BLaER1 (cell line): ENCODE results near the gene TC2N.

Experiments
- H3K27ac ChIP-seq: shearing (Covaris generic); formaldehyde crosslinking; 2 replicates; pipeline ENCODE4 v1.8.1; 2022
- H3K27me3 ChIP-seq: shearing (Covaris generic); formaldehyde crosslinking; 2 replicates; pipeline ENCODE4 v1.8.1; 2022
- H3K36me3 ChIP-seq: shearing (Covaris generic); formaldehyde crosslinking; 2 replicates; pipeline ENCODE4 v1.8.1; 2022
- H3K4me1 ChIP-seq: shearing (Covaris generic); formaldehyde crosslinking; 2 replicates; pipeline ENCODE4 v1.8.1; 2022
- H3K4me2 ChIP-seq: shearing (Covaris generic); formaldehyde crosslinking; 2 replicates; pipeline ENCODE4 v1.8.1; 2022
- H3K4me3 ChIP-seq: shearing (Covaris generic); formaldehyde crosslinking; 2 replicates; pipeline ENCODE4 v1.8.1; 2022
- H3K9ac ChIP-seq: shearing (Covaris generic); formaldehyde crosslinking; 2 replicates; pipeline ENCODE4 v1.8.1; 2022
- H3K9me3 ChIP-seq: shearing (Covaris generic); formaldehyde crosslinking; 2 replicates; pipeline ENCODE4 v1.8.1; 2022
- H4K20me1 ChIP-seq: shearing (Covaris generic); formaldehyde crosslinking; 2 replicates; pipeline ENCODE4 v1.8.1; 2022
- Cebpa-rat ChIP-seq: shearing (Covaris generic); IDR thresholded peaks from 2 replicates; pipeline ENCODE4 v1.8.1; 2022

The TC2N gene

GRCh38 chr14:91891101-91891500, 23.8 kb upstream of the TC2N start:
- H4K20me1 ChIP-seq, result no peaks in the 10 kb centered on the region
- no peak overlapping the region for H3K4me2 ChIP-seq
- no peak overlapping the region for H3K4me3 ChIP-seq
- H3K27me3 ChIP-seq, result no peaks in the 10 kb centered on the region
- TF ChIP-seq Cebpa-rat, result no peak
- H3K9ac ChIP-seq, result no peak overlapping the region
- no peak overlapping the region for H3K27ac ChIP-seq
- H3K36me3 ChIP-seq, result no peaks in the 10 kb centered on the region
- no peaks in the 10 kb centered on the region for H3K9me3 ChIP-seq
- no peaks in the 10 kb centered on the region for H3K4me1 ChIP-seq

GRCh38 chr14:91890291-91890749, 23.0 kb upstream of the TC2N start:
- Histone ChIP-seq H3K9me3 (no peaks in the 10 kb centered on the region), H3K9ac (no peak overlapping the region), H3K4me3 (no peak overlapping the region), H3K27me3 (no peaks in the 10 kb centered on the region), H3K27ac (no peak overlapping the region), H3K4me2 (no peak overlapping the region), H3K36me3 (no peaks in the 10 kb centered on the region), H3K4me1 (no peaks in the 10 kb centered on the region), H4K20me1 (no peaks in the 10 kb centered on the region)
- no peak for TF ChIP-seq Cebpa-rat

- no peaks in the 10 kb centered on the region for H3K27me3 ChIP-seq
- no peaks in the 10 kb centered on the region for H3K9me3 ChIP-seq
- H3K36me3 ChIP-seq, result no peaks in the 10 kb centered on the region
- no peak overlapping the region for H3K4me2 ChIP-seq
- no peak for TF ChIP-seq Cebpa-rat
- no peaks in the 10 kb centered on the region for H4K20me1 ChIP-seq
- H3K9ac ChIP-seq, result no peak overlapping the region
- no peak overlapping the region for H3K4me3 ChIP-seq
- no peak overlapping the region for H3K27ac ChIP-seq
- no peaks in the 10 kb centered on the region for H3K4me1 ChIP-seq
These were observed 22.3 kb upstream of the TC2N start for GRCh38 chr14:91889477-91890211.

GRCh38 chr14:91888641-91889476, 21.5 kb upstream of the TC2N start:
- Histone ChIP-seq H3K9ac (no peak overlapping the region), H3K27me3 (no peaks in the 10 kb centered on the region), H3K27ac (no peak overlapping the region), H3K36me3 (no peaks in the 10 kb centered on the region), H3K4me3 (no peak overlapping the region), H3K4me1 (no peaks in the 10 kb centered on the region), H4K20me1 (no peaks in the 10 kb centered on the region), H3K9me3 (no peaks in the 10 kb centered on the region), H3K4me2 (no peak overlapping the region)
- TF ChIP-seq Cebpa-rat, result no peak

GRCh38 chr14:91886961-91887360, 19.6 kb upstream of the TC2N start:
- Histone ChIP-seq H3K9ac (no peak overlapping the region), H3K27me3 (no peaks in the 10 kb centered on the region), H3K36me3 (no peaks in the 10 kb centered on the region), H3K4me1 (no peaks in the 10 kb centered on the region), H4K20me1 (no peaks in the 10 kb centered on the region), H3K4me3 (no peak overlapping the region), H3K9me3 (no peaks in the 10 kb centered on the region), H3K27ac (no peak overlapping the region), H3K4me2 (no peak overlapping the region)
- no peak for TF ChIP-seq Cebpa-rat

- Histone ChIP-seq H3K27ac (no peak overlapping the region), H3K27me3 (no peaks in the 10 kb centered on the region), H3K9me3 (no peaks in the 10 kb centered on the region), H3K4me2 (no peak overlapping the region), H3K4me3 (no peak overlapping the region), H3K36me3 (no peaks in the 10 kb centered on the region), H3K4me1 (no peaks in the 10 kb centered on the region), H4K20me1 (no peaks in the 10 kb centered on the region), H3K9ac (no peak overlapping the region)
- no peak for TF ChIP-seq Cebpa-rat
These were observed 18.5 kb upstream of the TC2N start for GRCh38 chr14:91885839-91886238.

GRCh38 chr14:91885113-91885712, 17.9 kb upstream of the TC2N start:
- no peak for TF ChIP-seq Cebpa-rat
- no peaks in the 10 kb centered on the region for H3K9me3 ChIP-seq
- H3K27me3 ChIP-seq, result no peaks in the 10 kb centered on the region
- no peak overlapping the region for H3K27ac ChIP-seq
- H3K4me1 ChIP-seq, result no peaks in the 10 kb centered on the region
- H4K20me1 ChIP-seq, result no peaks in the 10 kb centered on the region
- no peaks in the 10 kb centered on the region for H3K36me3 ChIP-seq
- no peak overlapping the region for H3K4me3 ChIP-seq
- no peak overlapping the region for H3K9ac ChIP-seq
- H3K4me2 ChIP-seq, result no peak overlapping the region

GRCh38 chr14:91884664-91885063, 17.3 kb upstream of the TC2N start:
- no peak for TF ChIP-seq Cebpa-rat
- Histone ChIP-seq H4K20me1 (no peaks in the 10 kb centered on the region), H3K4me2 (no peak overlapping the region), H3K9me3 (no peaks in the 10 kb centered on the region), H3K4me1 (no peaks in the 10 kb centered on the region), H3K4me3 (no peak overlapping the region), H3K36me3 (no peaks in the 10 kb centered on the region), H3K27ac (no peak overlapping the region), H3K9ac (no peak overlapping the region), H3K27me3 (no peaks in the 10 kb centered on the region)

- Histone ChIP-seq H4K20me1 (no peaks in the 10 kb centered on the region), H3K27me3 (no peaks in the 10 kb centered on the region), H3K27ac (no peak overlapping the region), H3K9ac (no peak overlapping the region), H3K36me3 (no peaks in the 10 kb centered on the region), H3K4me1 (no peaks in the 10 kb centered on the region), H3K4me3 (no peak overlapping the region), H3K4me2 (no peak overlapping the region), H3K9me3 (no peaks in the 10 kb centered on the region)
- TF ChIP-seq Cebpa-rat, result no peak
These were observed 16.4 kb upstream of the TC2N start for GRCh38 chr14:91883753-91884152.

- Histone ChIP-seq H3K9me3 (no peaks in the 10 kb centered on the region), H3K4me1 (peaks cover 3% of the 10 kb centered on the region), H3K27ac (no peak overlapping the region), H3K36me3 (no peaks in the 10 kb centered on the region), H3K27me3 (no peaks in the 10 kb centered on the region), H3K4me2 (no peak overlapping the region), H3K9ac (no peak overlapping the region), H3K4me3 (no peak overlapping the region), H4K20me1 (no peaks in the 10 kb centered on the region)
- no peak for TF ChIP-seq Cebpa-rat
These were observed 15.4 kb upstream of the TC2N start for GRCh38 chr14:91882776-91883175.
